Activated naive CD4-positive, alpha-beta T cell (primary cell): ENCODE measurements around the gene STX10.
A peak's percentile ranks its signal among the peaks of the same experiment; 100 is the strongest.
"Not testable (repeated sequence)": the region's sequence is repeated elsewhere in the genome, so short reads cannot be mapped to it uniquely, and the experiment has no call there.

Experiments used
- DNase-seq, 4 experiments: peaks; one replicate each; lab custom pipeline; 2025; lab: John Stamatoyannopoulos, UW

The STX10 gene

DNA sequence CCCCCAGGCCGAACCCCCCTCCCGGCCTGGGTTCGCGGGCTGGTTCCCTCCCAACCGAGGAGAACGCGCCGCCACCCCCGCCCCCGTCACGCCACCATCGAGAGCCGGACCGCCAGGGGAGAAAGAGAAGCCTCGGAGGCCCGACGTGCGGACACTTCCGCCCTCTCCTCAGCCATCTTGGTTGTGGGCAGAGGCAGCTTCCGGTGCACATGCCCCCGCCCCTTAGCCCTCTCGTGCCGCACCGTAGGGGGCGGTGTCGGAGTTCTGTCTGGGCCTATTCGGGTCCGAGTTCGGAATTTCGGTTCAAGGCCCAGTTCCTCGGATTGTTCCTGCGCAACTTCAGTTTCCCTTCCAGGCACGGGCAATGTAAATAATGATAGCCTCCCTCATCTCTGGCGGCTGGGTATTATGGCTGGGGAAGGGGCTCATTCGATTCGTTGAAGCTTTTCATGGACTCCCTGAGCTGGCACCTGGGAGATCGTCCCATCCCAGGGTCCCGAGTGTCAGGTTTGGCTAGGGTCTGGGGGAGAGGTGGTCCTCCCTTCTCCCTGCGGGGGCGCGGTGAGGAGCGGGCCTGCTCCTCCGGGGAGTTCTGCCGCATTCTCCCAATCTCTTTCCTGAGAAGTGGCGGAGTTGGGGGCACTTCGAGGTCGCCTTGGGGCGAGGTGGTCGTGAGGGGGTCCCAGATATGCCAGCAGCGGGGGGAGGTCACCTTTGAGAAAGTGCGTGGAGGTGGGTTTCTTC, at the start of gene STX10, which contains the start of gene IER2:
Gene STX10, minus strand, starts transcription at position 189 of the 744 bp plus-strand sequence. CDS start 202 bp downstream, outside the sequence.
Gene IER2, plus strand, starts transcription at position 225 of the 744 bp plus-strand sequence. CDS start 2,776 bp downstream, outside the sequence.
- DNase-seq, result peak; percentile 73 to 91 (median 84)

DNA sequence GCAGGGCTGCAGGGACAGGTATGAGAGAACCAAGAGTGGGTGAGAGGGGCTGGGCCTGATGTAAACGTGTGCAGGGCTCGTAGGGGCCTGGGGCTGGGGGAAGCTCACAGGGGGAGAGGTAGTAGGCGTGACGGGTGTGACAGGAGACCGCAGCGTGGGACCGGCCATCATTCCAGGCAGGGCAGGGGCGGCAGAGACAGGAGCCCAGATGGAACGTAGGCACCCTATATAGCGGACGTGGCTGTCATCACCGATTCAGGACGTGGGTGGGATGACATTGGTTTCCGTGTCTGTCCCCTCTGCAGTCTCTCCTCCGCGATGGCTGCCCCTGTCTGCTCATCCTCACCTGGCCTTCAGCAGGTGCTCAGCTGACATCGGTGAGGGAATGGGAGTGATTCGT, 48.5 kb upstream of the STX10 start:
- no peak for DNase-seq

- DNase-seq, result peak in 2 of 4 experiments; percentile 11 to 28
Observed at GRCh38 chr19:13195678-13196077, 45.5 kb upstream of the STX10 start.

DNA sequence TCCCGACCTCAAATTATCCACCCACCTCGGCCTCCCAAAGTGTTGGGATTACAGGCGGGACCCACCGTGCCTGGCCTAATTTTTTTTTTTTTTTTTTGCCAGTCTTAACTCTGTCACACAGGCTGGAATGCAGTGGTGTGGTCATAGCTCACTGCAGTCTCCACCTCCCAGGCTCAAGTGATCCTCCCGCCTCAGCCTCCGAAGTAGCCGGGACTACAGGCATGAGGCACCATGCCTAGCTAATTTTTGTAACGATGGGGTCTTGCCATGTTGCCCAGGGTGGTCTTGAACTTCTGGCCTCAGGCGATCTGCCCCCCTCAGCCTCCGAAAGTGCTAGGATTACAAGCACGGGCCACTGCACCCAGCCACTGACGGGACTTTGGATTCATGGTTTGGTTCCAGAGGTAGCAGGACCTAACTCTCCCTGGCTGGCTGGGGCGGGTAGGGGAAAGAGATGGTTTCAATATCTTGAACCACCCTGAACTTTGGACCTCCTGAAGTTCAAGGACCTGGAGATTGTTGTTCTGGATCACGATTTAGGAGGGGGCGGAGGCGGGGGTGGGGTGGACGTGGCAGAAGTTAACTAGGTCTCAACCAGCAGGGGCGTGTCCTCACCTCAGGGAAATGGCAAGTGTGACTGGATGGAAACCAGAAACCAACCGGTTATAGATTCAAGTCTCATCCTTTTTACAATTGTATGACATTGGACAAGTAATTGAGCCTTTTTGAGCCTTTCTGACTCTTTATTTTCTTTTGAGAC, 40.8 kb upstream of the STX10 start:
- DNase-seq, result no peak

DNA sequence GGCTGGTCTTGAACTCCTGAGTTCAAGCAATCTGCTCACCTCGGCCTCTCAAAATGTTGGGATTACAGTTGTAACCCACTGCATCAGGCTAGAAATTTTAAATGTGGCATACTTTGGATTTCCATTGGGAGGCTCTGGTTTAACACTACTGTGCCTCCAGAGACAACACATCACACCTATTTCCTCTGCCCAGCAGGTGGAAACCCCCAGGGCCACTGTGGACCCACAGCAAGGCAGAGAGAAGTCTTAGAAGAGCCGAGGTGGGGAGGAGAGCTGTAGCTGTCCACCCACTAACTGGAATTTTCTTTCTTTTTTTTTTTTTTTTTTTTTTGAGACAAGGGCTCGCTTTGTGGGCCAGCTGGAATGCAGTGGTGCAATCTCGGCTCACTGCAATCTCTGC, 39.4 kb upstream of the STX10 start:
- DNase-seq, result no peak

DNA sequence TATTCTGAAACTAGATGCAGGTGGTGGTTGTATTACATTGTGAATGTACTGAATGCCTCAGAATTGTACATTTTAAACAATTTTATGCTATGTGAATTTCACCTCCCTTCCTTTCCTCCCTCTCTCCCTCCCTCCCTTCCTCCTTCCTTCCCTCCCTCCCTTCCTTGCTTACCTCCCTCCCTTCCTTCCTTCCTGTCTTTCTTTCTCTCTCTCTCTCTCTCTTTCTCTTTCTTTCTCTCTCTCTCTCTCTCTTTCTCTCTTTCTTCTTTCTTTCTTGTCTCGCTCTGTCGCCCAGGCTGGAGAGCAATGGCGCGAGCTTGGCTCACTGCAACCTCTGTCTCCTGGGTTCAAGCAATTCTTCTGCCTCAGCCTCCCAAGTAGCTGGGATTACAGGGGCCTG, 37.2 kb upstream of the STX10 start:
- no peak for DNase-seq

DNA sequence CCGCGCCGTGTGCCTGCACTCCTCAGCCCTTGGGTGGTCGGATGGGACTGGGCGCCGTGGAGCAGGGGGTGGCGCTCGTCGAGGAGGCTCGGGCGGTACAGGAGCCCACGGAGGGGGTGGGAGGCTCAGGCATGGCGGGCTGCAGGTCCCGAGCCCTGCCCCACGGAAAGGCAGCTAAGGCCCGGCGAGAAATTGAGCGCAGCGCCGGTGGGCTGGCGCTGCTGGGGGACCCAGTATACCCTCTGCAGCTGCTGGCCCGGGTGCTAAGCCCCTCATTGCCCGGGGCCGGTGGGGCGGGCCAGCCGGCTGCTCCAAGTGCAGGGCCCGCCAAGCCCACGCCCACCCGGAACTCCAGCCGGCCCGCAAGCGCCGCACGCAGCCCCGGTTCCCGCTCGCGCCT, 36.5 kb upstream of the STX10 start:
- DNase-seq, result not testable (repeated sequence)

- not testable (repeated sequence) for DNase-seq
Observed at GRCh38 chr19:13185763-13186657, 35.8 kb upstream of the STX10 start.

DNA sequence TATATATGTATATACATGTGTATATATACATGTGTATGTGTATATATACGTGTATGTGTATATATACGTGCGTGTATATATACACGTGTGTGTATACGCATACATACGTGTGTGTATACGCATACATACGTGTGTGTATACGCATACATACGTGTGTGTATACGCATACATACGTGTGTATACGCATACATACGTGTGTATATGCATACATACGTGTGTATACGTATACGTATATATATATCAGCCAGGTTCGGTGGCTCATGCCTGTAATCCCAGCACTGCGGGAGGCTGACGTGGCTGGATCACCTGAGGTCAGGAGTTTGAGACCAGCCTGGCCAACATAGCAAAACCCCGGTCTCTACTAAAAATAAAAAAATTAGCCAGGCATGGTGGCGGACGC, 34.8 kb upstream of the STX10 start:
- not testable (repeated sequence) for DNase-seq

DNA sequence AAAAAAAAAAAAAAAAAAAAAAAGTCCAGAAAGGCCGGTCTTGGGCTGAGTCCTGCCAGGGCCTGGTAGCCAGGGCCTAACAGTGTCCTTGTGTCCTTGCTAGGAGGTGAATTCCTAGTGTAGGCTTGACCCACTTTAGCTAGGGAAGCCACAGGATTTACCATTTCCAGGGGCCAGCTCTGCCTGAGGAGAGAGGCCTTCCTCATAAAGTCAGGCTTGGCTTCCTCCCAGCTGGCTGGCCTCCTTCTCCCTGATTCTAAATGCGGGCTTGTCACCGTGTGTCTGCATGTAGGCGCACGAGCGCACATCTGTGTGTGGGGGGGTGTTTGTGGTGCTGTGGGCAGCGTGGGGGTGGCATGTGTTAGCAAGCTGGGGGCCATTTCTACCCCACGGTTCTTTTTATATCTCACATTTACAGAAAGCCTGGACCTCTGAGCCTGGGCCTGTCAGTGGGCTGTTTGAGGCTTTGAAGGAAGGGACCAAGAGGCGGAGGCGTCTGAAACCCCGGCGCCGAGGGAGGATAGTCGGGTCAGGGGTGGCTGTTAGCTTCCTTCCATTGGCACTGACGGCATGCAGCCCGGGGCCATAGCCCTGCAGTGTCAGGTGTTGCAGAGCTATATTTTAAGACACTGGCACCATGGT, 31.7 kb upstream of the STX10 start:
- DNase-seq, result peak in 1 of 4 experiments; percentile 18

GRCh38 chr19:13178291-13178690, 28.1 kb upstream of the STX10 start:
- DNase-seq, result not testable (repeated sequence)

DNA sequence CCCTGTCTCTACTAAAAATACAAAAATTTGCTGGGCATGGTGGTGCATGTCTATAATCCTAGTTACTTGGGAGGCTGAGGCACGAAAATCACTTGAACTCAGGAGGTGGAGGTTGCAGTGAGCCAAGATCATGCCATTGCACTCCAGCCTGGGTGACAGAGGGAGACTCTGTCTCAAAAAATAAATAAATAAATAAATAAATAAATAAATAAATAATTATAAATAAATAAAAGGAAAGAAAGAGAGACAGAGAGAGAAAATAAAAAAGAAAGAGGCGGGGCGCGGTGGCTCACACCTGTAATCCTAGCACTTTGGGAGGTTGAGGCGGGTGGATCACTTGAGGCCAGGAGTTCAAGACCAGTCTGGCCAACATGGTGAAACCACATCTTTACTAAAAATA, 27.4 kb upstream of the STX10 start:
- not testable (repeated sequence) for DNase-seq

DNA sequence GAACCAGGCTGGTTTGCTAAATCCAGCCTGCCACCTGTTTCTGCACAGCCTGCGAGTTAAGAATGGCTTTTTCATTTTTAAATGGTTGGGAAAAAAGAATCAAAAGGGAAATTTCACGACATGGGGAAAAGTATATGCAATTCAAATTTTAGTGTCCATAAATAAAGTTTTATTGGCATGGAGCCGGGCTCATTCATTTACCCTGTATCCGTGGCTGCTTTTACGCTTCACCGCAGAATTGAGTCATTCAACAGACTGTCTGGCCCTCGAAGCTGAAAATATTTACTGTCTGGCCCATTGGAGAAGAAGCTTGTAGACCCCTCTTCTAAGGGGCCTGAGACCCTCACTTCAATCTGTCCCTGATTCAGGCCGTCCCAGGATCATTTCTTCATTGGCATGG, 26.2 kb upstream of the STX10 start:
- no peak for DNase-seq

- DNase-seq, result no peak
Observed at GRCh38 chr19:13173139-13173737, 23.1 kb upstream of the STX10 start.

- DNase-seq, result peak; percentile 14 to 81 (median 59)
Observed at GRCh38 chr19:13172346-13173138, 22.4 kb upstream of the STX10 start.

GRCh38 chr19:13171146-13171545, 21.0 kb upstream of the STX10 start:
- no peak for DNase-seq

DNA sequence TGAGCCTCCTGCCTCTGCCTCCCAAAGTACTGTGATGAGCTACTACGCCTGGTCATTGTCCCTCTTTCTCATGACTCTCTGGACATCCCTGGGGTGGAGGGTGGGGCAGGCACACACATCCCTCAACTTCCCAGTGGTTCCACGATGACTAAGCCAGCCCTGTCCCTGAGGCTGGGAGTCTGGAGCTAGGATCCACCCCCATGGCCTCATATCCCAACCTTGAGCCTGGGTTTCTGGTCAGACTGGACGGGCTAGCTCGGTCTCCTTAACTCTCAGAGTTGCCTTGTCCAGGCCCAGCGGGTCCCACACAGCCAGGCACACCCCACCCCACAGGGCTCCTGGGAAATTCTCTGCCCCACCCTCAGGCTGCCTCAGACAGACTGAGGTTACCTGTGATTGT, 19.6 kb upstream of the STX10 start:
- no peak for DNase-seq

GRCh38 chr19:13166151-13166550, 16.0 kb upstream of the STX10 start:
- DNase-seq, result not testable (repeated sequence)

- no peak for DNase-seq
Observed at GRCh38 chr19:13165162-13165997, 15.2 kb upstream of the STX10 start.
